Esophagus squamous epithelium (tissue), 4 donors: ENCODE measurements around the gene ERLIN1.

Source experiments
- CTCF ChIP-seq, 6 experiments: fragments of 450-650 bp in 4 of 6; fragments of 200-600 bp in 2 of 6; sonication (generic) in 2 of 6; IDR thresholded peaks; one replicate each; pipeline ENCODE4 v1.5.1; 2016 to 2019; ENCODE audit warnings: antibody characterized with exemption in 6 of 6, mild to moderate bottlenecking in 4 of 6, moderate library complexity in 4 of 6
- POLR2A ChIP-seq, 4 donors: fragments of 450-650 bp; IDR thresholded peaks; one replicate each; pipeline ENCODE4 v1.6.1; 2017; ENCODE audit warnings: antibody characterized with exemption in 4 of 4, mild to moderate bottlenecking in 4 of 4, moderate library complexity in 3 of 4

DNA sequence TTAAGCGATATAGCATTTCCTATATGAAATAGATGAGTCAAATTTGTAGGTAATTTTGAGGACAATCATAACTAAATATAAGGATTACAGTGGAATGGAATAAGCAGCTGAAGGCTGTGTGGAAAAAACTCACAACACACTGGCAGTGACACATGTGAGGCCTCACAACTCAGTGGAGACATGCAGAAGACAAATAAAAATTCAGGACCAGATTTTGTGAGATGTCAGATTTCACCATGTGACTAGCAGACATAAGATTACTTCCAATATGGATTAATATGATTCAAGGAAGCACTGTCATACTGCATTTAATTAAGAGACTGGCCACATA, 17.6 kb downstream of the ERLIN1 start:
- TF ChIP-seq CTCF (IDR thresholded peaks at IDR 0.05) (no peak), POLR2A (IDR thresholded peaks at IDR 0.05) (no peak)
